Cardiac ventricle fibroblast (primary cell): ENCODE measurements around the gene TRABD. TPM values are rescaled to one million over a fixed set of nuclear protein-coding genes. Genes with fewer than 3 reads are reported as not detected.

Source experiments
- total RNA-seq: library from RNA; depleted of rRNA; stranded (reverse); fragments of >200 nt; gene quantifications from 2 replicates; pipeline ENCODE4 v1.2.3, GENCODE V29; 2015

Gene TRABD, protein sequence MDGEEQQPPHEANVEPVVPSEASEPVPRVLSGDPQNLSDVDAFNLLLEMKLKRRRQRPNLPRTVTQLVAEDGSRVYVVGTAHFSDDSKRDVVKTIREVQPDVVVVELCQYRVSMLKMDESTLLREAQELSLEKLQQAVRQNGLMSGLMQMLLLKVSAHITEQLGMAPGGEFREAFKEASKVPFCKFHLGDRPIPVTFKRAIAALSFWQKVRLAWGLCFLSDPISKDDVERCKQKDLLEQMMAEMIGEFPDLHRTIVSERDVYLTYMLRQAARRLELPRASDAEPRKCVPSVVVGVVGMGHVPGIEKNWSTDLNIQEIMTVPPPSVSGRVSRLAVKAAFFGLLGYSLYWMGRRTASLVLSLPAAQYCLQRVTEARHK
- total RNA-seq, result 19.4 and 22.1 TPM in 2 replicates

DNA sequence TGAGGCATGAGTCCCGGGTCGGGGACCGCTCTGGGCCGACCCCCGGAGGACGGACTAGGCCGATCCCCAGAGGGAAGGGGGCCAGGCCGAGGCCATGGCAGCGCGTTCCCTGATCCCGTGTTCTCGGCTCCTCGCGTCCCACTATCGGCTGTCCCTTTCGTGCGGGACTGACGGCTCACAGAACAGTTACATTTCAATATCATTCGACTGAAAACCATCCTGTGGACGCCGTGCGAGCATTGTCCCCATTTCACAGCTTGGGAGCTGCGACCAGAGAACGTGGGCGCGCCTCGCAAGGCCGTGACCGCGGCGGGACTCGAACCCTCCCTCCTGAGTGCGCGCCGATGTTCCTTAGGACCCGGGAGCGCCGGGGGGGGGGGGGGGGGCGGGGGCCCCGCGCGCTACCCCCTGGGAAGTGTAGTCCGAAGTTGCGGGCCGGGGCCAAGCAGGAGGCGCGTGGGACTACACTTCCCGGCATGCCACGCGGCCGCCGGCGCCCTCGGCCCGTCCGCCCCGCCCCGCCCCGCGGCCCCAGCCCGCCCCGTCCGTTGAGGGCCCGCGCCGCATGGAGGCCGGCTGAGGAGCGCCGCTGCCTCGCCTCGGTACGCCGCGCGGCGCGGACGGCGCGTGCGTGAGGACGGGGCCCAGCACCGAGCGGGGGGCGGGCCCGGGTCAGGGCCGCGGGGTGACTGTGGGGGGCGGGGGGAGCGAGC lies at the start of gene TRABD:
TRABD (plus strand) TSS at position 539 of the 713 bp plus-strand sequence. CDS start 7,148 bp downstream, outside the sequence.

DNA sequence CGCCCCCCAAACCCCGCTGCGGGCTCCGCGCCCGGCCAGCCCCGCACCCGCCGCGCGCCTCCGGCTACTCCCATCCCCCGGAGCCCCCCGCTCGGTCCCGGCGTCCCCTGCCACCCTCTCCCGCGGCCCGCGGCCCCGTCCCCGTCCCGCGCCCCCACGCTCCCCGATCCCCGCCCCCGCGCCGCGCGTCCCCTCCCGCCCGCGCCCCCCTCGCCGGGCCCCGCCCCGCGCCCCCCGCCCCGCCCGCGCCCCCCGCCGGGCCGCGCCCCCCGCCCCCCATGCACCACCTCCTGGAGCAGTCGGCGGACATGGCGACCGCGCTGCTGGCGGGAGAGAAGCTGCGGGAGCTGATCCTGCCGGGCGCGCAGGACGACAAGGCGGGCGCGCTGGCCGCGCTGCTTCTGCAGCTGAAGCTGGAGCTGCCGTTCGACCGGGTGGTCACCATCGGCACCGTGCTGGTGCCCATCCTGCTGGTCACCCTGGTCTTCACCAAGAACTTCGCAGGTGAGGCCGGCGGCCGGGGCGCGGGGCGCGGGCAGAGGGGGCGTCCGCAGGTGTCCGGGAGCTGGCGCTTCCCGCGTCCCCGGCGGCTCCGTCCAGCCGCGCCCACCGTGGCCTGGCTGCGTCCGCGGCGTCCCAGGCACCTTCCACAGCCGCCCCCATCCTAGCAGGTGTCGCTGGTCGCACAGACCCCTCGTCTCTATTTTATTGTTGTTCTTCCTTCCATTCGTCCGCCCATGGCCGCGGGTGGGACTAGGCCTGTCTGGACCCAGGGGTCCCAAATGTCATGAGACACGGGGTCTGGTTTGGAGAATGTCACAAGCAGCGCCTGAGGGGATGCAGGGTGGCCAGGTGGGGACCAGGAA lies 15.0 kb upstream of the TRABD start, which contains the start of gene PANX2:
PANX2 (plus strand) TSS at position 279 of the 866 bp plus-strand sequence; CDS start at position 279, 0 bp downstream.

DNA sequence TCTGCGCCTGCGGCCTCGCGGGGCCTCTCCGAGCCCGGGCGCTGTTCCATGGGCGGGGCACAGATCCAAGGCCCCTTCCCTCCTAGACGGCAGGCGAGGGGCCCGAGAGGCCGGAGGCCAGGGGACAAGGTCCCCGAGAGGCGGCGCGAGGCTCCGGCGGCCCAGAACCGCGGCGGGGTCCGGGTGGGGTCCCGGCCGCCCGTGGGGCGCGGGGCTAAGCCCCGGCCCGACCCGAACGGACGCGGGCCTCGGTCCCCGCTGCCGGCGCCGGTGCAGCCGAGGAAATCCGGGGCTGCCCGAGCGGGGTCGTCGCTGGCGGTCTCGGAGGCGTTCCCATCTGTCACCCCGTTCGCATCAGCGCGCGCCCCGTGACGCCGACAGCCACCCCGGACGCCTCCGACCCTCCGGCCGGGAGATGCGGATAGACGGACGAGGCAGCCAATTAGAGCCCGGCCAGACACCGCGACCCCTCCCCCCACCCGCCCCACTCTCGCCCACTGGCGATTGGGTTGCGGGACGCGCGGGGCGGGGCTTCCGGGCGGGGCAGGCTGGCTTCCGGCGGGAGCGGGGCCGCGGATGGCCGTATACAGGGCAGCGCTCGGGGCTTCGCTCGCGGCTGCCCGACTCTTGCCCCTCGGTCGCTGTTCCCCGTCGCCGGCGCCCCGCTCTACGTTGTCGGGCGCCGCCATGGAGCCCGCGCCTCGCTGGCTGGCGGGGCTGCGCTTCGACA lies 14.9 kb downstream of the TRABD start, which contains the start of gene SELENOO:
SELENOO (plus strand) TSS at position 551 of the 730 bp plus-strand sequence; CDS start at position 577, 26 bp downstream.

DNA sequence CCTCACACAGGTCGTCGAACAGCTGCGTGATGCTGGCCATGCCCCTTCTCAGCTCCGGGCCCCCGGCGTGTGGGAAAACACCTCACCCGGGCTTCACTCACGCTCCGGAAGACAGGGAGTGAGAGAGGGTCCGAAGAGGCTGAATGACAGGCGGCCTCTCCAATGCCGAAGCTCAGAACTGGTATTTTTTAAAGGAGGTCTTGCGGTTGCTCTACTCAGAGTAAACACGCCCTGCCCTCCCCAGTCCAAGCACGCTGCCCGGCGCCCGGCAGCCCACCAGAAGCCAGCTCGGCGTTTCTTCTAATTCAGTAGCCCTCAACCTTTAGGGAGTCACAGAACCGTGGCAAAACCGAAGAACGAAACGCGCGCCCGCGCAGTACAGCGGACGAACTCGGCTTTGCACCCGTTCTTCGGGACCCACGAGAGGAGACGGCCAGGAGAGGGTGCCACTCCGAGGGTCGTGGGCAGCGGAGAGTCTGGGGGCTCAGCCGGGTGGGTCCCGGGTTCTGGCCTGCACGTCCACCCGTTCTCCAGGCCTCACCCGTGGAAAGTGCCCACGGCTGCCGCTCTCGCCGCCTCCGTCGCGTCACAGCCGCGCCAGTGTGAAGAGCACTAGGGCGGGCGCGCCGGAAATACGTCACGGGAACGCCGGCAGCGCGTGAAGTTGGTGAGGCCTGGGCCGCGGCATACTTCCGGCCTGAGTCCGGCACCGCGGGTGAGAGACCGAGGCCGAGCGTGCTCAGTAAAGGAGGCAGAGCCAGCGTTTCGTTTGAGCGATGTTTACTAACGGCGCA lies 58.9 kb downstream of the TRABD start, which contains the start of gene TUBGCP6:
TUBGCP6 (minus strand) TSS at position 604 of the 794 bp plus-strand sequence; CDS start at position 40, 564 bp downstream.

Other genes with a start within 250 kb of the TRABD start
- 24.8 and 26.5 TPM in 2 replicates for gene PIM3, start 225.1 kb upstream of the TRABD start, total RNA-seq
- gene IL17REL, start 173.1 kb upstream of the TRABD start, total RNA-seq, result not detected in 2 replicates
- gene TTLL8, start 127.6 kb upstream of the TRABD start, total RNA-seq, result not detected in 2 replicates
- gene MLC1, start 100.5 kb upstream of the TRABD start, total RNA-seq, result 0.54 and 0.87 TPM in 2 replicates
- 0.39 and 0.56 TPM in 2 replicates for gene MOV10L1, start 95.9 kb upstream of the TRABD start, total RNA-seq
- gene PANX2, start 15.2 kb upstream of the TRABD start, total RNA-seq, result 2.6 and 2.7 TPM in 2 replicates
- gene SELENOO, start 15.1 kb downstream of the TRABD start, total RNA-seq, result 18.1 and 21.4 TPM in 2 replicates
- gene TUBGCP6, start 59.1 kb downstream of the TRABD start, total RNA-seq, result 16.3 and 17.3 TPM in 2 replicates
- 29.0 and 29.2 TPM in 2 replicates for gene HDAC10, start 65.4 kb downstream of the TRABD start, total RNA-seq
- gene MAPK12, start 75.8 kb downstream of the TRABD start, total RNA-seq, result 24.5 and 31.3 TPM in 2 replicates
- 8.3 and 12.4 TPM in 2 replicates for gene MAPK11, start 84.5 kb downstream of the TRABD start, total RNA-seq
- 211 and 212 TPM in 2 replicates for gene PLXNB2, start 121.7 kb downstream of the TRABD start, total RNA-seq
- gene DENND6B, start 141.1 kb downstream of the TRABD start, total RNA-seq, result 1.1 and 1.4 TPM in 2 replicates
- 31.6 and 39.3 TPM in 2 replicates for gene PPP6R2, start 157.4 kb downstream of the TRABD start, total RNA-seq